ENCODE data around the gene NEU3.
A peak's percentile ranks its signal among the peaks of the same experiment; 100 is the strongest.
"Not testable (repeated sequence)": the region's sequence is repeated elsewhere in the genome, so short reads cannot be mapped to it uniquely, and the experiment has no call there.

Gene NEU3

GRCh38 chr11:74984730-74985129 lies 4.0 kb upstream of the NEU3 start:
- no peak for DNase-seq (ENCODE audit: low read depth in 2 of 2)

- no peak for DNase-seq (ENCODE audit: low read depth in 2 of 2)
Observed at GRCh38 chr11:74989260-74989638, 516 bp downstream of the NEU3 start.

DNA sequence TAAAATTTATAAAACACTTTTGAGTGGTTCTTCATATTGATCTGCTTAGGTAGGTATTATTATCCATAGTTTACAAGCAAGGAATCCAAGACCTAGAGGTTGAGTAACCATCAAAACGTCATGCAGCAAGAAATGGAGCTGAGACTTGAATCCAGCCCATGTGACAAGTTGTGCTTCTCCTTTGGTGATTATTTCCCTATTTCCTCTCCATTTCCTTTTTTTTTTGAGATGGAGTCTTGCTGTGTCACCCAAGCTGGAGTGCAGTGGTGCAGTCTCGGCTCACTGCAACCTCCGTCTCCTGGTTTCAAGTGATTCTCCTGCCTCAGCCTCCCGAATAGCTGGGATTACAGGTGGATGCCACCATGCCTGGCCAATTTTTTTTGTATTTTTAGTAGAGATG lies 1.4 kb downstream of the NEU3 start:
- not testable (repeated sequence) for DNase-seq (ENCODE audit: low read depth in 2 of 2)

DNA sequence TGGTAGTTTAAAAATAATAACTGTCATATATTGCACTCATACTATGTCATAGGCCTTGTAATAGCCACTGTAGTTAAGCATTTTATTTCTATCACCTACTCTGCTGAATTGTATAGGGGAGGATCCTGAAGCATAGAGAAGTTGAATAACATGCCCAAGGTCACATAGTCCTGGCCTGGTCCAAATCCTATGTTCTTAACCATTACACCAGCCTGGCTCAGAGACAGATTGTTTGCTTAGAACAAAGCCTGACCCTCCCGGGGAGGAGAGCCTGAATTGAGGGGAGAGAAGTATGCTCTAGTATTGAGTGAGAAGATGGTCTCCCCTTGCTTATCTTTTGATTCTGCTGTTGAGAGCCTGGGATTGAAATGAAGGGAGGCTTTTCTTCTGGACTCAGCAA lies 2.2 kb downstream of the NEU3 start:
- no peak for DNase-seq (ENCODE audit: low read depth in 2 of 2)

DNA sequence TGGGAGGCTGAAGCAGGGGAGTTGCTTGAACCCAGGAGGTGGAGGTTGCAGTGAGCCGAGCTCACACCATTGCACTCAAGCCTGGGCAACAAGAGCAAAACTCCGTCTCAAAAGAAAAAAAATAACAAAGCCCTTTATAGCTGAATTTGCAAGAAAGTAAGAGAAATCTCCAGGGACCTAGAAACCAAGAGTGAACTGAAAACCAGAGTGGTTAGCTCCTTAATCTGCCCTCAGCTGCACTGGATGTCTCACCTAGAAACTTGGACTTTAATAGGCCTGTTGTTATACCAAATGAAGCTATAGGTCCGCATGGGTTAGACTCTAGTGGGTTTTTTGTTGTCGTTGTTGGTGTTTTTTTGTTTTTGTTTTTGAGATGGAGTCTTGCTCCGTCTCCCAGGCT lies 4.1 kb downstream of the NEU3 start:
- DNase-seq (ENCODE audit: low read depth in 2 of 2) = no peak

DNA sequence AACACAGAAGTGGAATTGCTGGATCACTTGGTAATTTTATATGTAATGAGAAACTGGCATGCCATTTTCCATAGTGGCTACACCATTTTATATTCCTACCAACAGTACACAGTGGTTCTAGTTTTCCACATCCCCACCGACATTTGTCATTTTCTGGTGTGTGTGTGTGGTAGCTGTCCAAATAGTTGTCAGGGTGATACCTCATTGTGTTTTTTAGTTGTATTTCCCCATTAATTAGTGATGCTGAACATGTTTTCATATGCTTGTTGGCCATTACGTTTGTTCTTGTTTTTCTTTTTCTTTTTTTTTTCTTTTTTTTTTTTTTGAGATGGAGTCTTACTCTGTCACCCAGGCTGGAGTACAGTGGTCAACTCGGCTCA lies 12.2 kb downstream of the NEU3 start:
- DNase-seq (ENCODE audit: low read depth in 2 of 2) = no peak

DNA sequence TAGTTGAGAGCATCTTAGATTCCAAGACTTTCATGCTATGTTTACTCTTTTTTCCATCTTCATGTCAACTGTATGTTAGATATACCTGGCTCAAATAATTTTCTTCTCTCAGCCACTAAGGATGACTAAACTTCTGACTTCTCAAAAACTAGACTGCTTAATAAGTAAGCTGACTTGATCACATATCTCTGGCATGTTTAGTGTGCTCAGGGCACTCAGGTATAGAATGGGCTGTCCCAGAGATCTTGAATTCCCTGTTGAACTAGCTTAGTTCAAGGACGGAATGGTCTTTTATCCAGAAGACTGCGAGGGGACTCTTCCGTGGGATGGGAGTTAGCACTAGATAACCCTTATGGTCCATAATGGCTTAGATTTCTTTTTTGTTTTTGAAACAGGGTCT lies 13.0 kb downstream of the NEU3 start:
- DNase-seq (ENCODE audit: low read depth in 2 of 2) = no peak

DNA sequence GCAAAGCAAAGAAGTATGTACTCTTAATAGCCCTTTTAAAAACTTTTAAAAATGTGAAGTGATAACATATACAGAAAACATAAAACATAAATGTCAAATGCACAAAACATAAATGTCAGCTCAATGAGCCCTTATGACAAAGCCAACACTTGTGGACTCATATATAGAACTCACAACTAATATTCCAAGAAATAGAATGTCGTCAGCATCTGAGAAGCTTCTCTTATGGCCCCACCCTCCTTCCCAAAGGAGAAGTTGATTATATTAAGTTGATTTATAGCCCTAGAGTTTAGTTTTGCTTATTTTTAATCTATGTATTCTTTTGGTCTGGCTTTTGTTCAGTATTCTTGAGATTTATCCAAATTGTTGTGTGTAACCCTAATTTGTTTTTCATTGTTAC lies 13.8 kb downstream of the NEU3 start:
- DNase-seq (ENCODE audit: low read depth in 2 of 2) = no peak

GRCh38 chr11:75004215-75004614 lies 15.5 kb downstream of the NEU3 start:
- no peak for DNase-seq (ENCODE audit: low read depth in 2 of 2)

DNA sequence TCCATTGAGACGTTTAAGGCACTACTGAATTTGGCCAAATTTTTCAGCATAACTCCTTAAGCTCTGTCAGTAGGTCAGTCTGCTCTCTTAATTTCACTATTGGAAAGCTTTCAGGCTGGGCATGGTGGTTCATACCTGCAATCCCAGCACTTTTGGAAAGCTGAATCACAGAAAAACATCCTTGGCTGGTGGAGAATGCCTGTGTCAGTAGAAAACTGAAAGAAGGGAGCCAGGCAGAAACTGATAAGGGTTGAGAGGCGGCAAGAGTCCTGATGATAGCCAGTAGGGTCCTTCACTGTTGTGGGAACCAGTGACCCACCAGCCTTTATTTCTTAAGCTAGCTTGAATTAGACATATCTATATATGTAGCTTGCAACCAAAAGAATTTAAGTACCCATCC lies 22.6 kb downstream of the NEU3 start:
- no peak for DNase-seq (ENCODE audit: low read depth in 2 of 2)

DNA sequence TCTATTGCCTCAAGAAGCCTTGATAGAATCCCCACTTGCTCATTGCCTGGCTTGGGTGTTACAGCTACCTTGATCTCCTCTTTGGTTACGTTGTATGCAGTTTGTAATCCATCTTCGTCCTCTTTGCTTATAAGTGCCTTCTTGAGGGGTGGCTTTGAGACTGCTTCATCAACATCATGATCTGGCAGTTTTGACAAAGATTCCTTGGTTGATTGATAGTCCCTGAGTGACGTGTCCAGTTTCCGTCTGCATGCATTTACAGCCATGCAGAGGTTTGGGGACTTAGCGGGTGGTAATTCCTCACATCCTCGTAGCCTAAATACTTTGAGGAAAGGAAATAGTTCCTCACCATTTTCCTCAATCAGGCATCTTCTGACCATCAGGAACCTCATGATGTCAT lies 23.1 kb downstream of the NEU3 start:
- no peak for DNase-seq (ENCODE audit: low read depth in 2 of 2)

DNA sequence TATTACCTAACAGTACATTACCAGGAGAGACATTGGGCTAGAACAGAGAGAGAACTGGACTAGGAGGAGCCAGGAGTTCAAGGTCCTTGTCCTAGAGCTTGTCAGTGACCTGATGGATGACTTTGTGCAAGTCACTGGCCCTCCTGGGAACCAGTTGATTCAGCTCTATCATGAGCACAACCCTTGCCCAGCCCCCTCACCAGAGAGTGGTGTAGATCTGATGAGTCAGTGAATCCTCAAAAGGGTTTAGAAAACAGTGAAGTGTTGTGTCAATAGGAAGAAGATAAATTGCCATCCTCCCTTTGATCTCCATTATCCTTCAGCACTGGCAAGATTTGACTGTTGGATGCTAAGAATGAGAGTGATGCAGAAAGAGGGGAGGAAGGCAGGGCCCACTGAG lies 24.3 kb downstream of the NEU3 start:
- no peak for DNase-seq (ENCODE audit: low read depth in 2 of 2)

DNA sequence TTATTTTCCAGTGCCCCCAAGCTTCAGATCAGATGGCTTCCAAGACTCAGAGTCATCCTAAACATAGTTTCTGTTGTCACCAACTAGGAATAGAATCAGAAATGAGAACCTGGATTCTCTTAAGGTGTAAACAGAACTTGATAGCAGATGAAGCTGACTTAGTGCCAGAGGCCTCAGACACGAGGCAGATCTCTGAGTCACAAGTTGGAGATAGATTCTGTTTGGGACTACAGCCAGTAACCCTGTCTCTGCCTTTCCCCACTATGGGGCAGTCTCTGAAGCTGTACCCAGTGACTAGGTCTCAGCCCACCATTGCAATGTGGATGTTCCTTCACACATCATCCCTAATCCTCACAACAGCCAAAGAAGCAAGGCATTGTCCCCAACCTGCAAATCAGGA lies 25.4 kb downstream of the NEU3 start:
- peak; percentile 52 to 57 for DNase-seq (ENCODE audit: low read depth in 2 of 2)

- not testable (repeated sequence) for DNase-seq (ENCODE audit: low read depth in 2 of 2)
Observed at GRCh38 chr11:75019200-75019599, 30.5 kb downstream of the NEU3 start.

- not testable (repeated sequence) for DNase-seq (ENCODE audit: low read depth in 2 of 2)
Observed at GRCh38 chr11:75020328-75020727, 31.6 kb downstream of the NEU3 start.

DNA sequence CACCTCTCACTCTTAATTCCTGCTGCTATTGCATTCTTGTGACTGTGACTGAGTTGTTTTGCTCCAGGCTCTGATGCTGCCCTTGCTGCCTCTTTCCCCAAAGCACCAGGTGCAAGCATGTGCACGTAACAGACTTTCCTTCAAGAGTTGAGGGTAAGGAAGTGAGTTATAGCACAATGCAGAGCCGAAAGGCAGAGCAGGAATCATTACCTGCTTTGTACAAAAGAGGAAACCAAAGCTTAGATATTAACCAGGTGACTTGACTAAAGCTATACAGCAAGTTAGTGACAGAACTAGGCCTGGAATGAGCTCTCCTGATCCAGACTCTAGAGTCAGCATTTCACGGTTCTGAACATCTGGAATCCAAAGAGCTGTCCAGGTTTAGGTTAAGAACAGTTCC lies 33.6 kb downstream of the NEU3 start:
- no peak for DNase-seq (ENCODE audit: low read depth in 2 of 2)

DNA sequence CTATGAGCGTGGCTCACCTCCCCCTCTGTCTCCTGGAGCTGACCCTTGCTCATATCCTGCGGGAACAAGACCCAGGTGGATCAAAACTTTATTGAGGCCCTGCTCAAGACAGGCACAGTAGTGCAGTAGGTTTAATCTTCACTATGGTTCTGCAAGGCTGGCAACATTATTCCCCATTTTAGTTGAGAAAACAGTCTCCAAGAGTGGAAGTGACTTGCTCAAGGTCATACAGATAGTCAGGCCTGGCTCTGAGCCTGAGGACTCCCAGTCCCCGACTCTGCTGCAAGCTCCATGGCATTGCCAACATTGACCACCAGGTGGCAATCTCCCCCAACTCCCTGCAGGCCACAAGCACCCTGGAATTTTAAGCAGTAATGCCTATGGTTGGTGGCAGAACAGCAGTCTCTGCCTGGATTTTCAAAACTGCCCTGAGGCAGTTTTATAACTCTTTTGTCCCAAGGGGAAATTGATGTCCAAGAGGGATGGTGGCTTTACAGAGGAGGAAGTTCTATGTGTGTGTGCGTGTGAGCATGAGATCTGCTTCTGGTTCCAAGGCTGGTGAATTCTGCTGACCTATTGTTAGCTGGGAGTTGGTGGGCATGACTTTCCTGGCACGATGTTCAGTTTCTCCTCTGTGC lies 34.1 kb downstream of the NEU3 start:
- peak; percentile 26 to 46 for DNase-seq (ENCODE audit: low read depth in 2 of 2)

DNA sequence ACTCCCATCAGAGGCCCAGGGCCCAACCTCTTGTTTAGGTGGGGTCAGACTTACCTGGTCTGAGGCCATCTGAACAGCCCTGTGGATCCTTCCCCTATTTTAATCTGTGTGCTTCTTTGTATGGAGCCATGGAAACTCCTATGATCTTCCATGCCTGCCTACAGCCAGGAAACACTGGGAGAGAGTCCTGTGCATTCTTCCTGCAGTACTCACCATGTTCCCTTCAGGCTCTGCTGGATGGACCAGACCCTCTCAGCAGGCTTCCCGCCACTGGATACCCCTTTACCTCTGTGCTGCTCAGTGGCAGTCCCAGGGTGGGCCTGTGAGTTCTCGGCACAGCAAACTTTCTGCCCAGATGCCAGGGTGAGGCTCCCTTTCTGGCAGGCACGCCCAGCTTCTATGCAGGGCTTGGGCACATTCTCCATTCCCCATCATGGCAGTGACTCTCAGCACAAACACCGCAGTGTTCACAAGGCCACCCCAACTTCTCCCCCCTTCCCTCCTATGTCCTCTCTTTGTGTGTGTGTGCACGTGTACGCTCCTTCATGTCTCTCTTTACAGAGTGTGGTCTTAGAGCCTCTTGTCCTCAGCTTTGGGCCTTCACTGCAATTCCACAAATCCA lies 34.8 kb downstream of the NEU3 start:
- no peak for DNase-seq (ENCODE audit: low read depth in 2 of 2)

DNA sequence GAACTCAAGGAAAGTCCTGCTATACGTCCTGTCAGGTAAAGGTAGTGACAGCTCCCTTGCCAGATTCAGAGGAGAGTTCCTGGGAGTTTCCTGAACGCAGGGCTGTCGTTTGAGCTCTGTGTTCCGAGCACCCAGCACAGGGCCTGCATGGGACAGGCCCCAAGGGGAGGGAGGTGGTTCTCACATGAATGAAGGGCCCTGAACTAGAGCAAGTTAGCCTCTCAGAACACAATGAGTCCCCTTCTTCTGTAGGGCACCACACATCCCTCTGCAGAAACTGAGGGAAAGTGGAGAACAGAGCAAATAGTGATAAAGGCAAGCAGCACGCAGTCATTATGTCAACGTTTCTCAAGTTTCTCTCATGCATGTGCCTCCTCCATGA lies 35.3 kb downstream of the NEU3 start:
- no peak for DNase-seq (ENCODE audit: low read depth in 2 of 2)

- DNase-seq (ENCODE audit: low read depth in 2 of 2) = no peak
Observed at GRCh38 chr11:75024764-75025211, 36.1 kb downstream of the NEU3 start.

- DNase-seq (ENCODE audit: low read depth in 2 of 2) = no peak
Observed at GRCh38 chr11:75025561-75025960, 36.8 kb downstream of the NEU3 start.

GRCh38 chr11:75028321-75028720 lies 39.6 kb downstream of the NEU3 start:
- no peak for DNase-seq (ENCODE audit: low read depth in 2 of 2)

DNA sequence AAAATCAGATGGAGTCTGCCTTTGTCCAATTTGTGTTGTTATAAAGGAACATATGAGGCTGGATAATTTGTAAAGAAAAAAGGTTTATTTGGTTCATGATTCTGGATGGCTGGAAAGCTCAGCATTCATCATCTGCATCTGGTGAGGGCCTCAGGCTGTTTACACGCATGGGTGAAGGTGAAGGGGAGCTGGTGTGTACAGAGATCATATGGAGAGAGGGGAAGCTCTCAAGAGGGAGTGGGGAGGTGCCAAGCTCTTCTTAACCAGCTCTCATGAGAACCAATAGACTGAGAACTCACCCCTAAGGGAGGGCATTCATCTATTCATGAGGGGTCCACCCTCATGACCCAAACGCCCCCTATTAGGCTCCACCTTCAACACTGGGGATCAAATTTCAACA lies 40.0 kb downstream of the NEU3 start:
- DNase-seq (ENCODE audit: low read depth in 2 of 2) = no peak
